CD4-positive, alpha-beta T cell (primary cell): ENCODE measurements around the gene RAP1GAP2. TPM values are rescaled to one million over a fixed set of nuclear protein-coding genes. Genes with fewer than 3 reads are reported as not detected.

Experiments
- ATAC-seq: fragments of 200-7000 bp; cut with Tn5 transposase; one replicate; pipeline ENCODE4 v1.10.0; 2022; ENCODE audit warnings: mild to moderate bottlenecking; ENCODE audit not compliant: poor library complexity
- CTCF ChIA-PET: fragments of 350-600 bp; sonication (Branson Sonifier 250); formaldehyde crosslinking; loops from one replicate; lab custom pipeline; 2021; ENCODE audit warnings: antibody characterized with exemption, inconsistent platforms; lab: Charles Lee
- POLR2A ChIA-PET: fragments of 350-600 bp; sonication (Branson Sonifier 250); formaldehyde crosslinking; loops from one replicate; lab custom pipeline; 2021; ENCODE audit warnings: antibody characterized with exemption, inconsistent platforms; lab: Charles Lee
- DNase-seq, 14 experiments: peaks; one replicate each; pipeline ENCODE4 v3.0.0-alpha.2; 2013 to 2020; ENCODE audit warnings: mixed read lengths in 2 of 14
- H3K27ac ChIP-seq, 2 donors: one replicate each; pipeline versions ENCODE4 v1.5.1 to v1.7.0; 2013; ENCODE audit warnings: low read length in 2 of 2, low read depth in 1 of 2, mild to moderate bottlenecking in 1 of 2
- H3K27me3 ChIP-seq, 2 experiments: 1 replicate in 1 of 2; 2 replicates in 1 of 2; pipeline versions ENCODE4 v1.6.1 to v1.7.0; 2013; ENCODE audit warnings: low read length in 2 of 2, control low read depth in 1 of 2, mild to moderate bottlenecking in 1 of 2, moderate library complexity in 1 of 2; ENCODE audit not compliant: insufficient read depth in 2 of 2, control insufficient read depth in 1 of 2
- H3K36me3 ChIP-seq: one replicate; pipeline ENCODE4 v1.6.1; 2013; ENCODE audit warnings: low read length, control low read depth; ENCODE audit not compliant: insufficient read depth
- H3K4me1 ChIP-seq: one replicate; pipeline ENCODE4 v1.6.1; 2013; ENCODE audit warnings: low read length, control low read depth; ENCODE audit not compliant: insufficient read depth
- H3K4me3 ChIP-seq: one replicate; pipeline ENCODE4 v1.5.1; 2013; ENCODE audit warnings: mild to moderate bottlenecking, low read length, moderate library complexity
- H3K9me3 ChIP-seq, 2 experiments: 1 replicate in 1 of 2; 2 replicates in 1 of 2; pipeline versions ENCODE4 v1.6.1 to v1.7.0; 2013; ENCODE audit warnings: low read length in 2 of 2, mild to moderate bottlenecking in 2 of 2, control low read depth in 1 of 2, moderate library complexity in 1 of 2; ENCODE audit not compliant: control insufficient read depth in 1 of 2, insufficient read depth in 1 of 2
- H3K27ac Mint-ChIP-seq: one replicate; pipeline ENCODE4 v1.8.0; 2020; ENCODE audit warnings: mixed read lengths
- H3K27me3 Mint-ChIP-seq: one replicate; pipeline ENCODE4 v1.8.0; 2021; ENCODE audit warnings: mixed read lengths
- H3K36me3 Mint-ChIP-seq: one replicate; pipeline ENCODE4 v1.8.0; 2021; ENCODE audit warnings: low read depth, mixed read lengths
- H3K4me1 Mint-ChIP-seq: one replicate; pipeline ENCODE4 v1.8.0; 2021; ENCODE audit warnings: low read depth, mixed read lengths
- H3K4me3 Mint-ChIP-seq: one replicate; pipeline ENCODE4 v1.8.0; 2020; ENCODE audit warnings: mild to moderate bottlenecking, mixed read lengths
- H3K9me3 Mint-ChIP-seq: one replicate; pipeline ENCODE4 v1.8.0; 2020; ENCODE audit warnings: mixed read lengths
- CTCF ChIP-seq: fragments of 200-600 bp; IDR thresholded peaks from one replicate; pipeline ENCODE4 v1.8.0; 2022; ENCODE audit warnings: antibody characterized with exemption, mild to moderate bottlenecking
- intact Hi-C, 2 experiments: fragments of 100-400 bp; cut with DNase I in 1 of 2; cut with micrococcal nuclease in 1 of 2; formaldehyde crosslinking; loops; one replicate each; pipeline versions ENCODE4 v1.15.1 to v1.9.0; 2023 to 2025; cut with DNase I, micrococcal nuclease
- total RNA-seq, 174 experiments: library from RNA in 2 of 174; stranded (reverse) in 2 of 174; gene quantifications; one replicate each; pipeline ENCODE4 v1.2.3 and lab custom pipeline; 2021 to 2026

Gene RAP1GAP2
- total RNA-seq, 2 experiments from 2014 or later: 46.3 to 49.7 TPM

GRCh38 chr17:3005696-3006095 is 209.5 kb downstream of the RAP1GAP2 start:
- Mint-ChIP-seq H3K36me3 (peaks cover 38% of the 10 kb centered on the region), H3K27me3 (no peaks in the 10 kb centered on the region), H3K27ac (peak overlapping the region; percentile 87), H3K4me1 (peaks cover 34% of the 10 kb centered on the region), H3K4me3 (no peak overlapping the region), H3K9me3 (no peaks in the 10 kb centered on the region)
- no peak for DNase-seq
- no peak overlapping the region for H3K4me3 ChIP-seq
- no peaks in the 10 kb centered on the region for H3K9me3 ChIP-seq
- POLR2A ChIA-PET: interaction anchor here (0.8 kb wide), 1 partner anchor 191 kb away, joined by 3 read pairs; no protein-coding TSS in a partner anchor
- H3K27me3 ChIP-seq: no peaks in the 10 kb centered on the region
- intact Hi-C loops: no loop called here
- no peak for TF ChIP-seq CTCF
- ATAC-seq: no peak
- CTCF ChIA-PET: no interaction called here
- peaks cover 61% of the 10 kb centered on the region for H3K36me3 ChIP-seq
- no peak overlapping the region for H3K27ac ChIP-seq
- peaks cover 29% of the 10 kb centered on the region for H3K4me1 ChIP-seq

GRCh38 chr17:3006801-3007200 is 210.6 kb downstream of the RAP1GAP2 start:
- H3K9me3 ChIP-seq: no peaks in the 10 kb centered on the region
- H3K27me3 ChIP-seq: no peaks in the 10 kb centered on the region
- Mint-ChIP-seq H3K9me3 (no peaks in the 10 kb centered on the region), H3K4me1 (peaks cover 34% of the 10 kb centered on the region), H3K27me3 (no peaks in the 10 kb centered on the region), H3K4me3 (no peak overlapping the region), H3K27ac (peak overlapping the region; percentile 5), H3K36me3 (peaks cover 40% of the 10 kb centered on the region)
- intact Hi-C loops: no loop called here
- DNase-seq: no peak
- TF ChIP-seq CTCF: no peak
- H3K4me1 ChIP-seq: peaks cover 29% of the 10 kb centered on the region
- H3K27ac ChIP-seq: no peak overlapping the region
- POLR2A ChIA-PET: no interaction called here
- ATAC-seq: no peak
- H3K4me3 ChIP-seq: no peak overlapping the region
- CTCF ChIA-PET: no interaction called here
- H3K36me3 ChIP-seq: peaks cover 62% of the 10 kb centered on the region

- Mint-ChIP-seq H3K27ac (peak overlapping the region; percentile 5), H3K4me1 (peaks cover 27% of the 10 kb centered on the region), H3K36me3 (peaks cover 44% of the 10 kb centered on the region), H3K27me3 (no peaks in the 10 kb centered on the region), H3K4me3 (no peak overlapping the region), H3K9me3 (no peaks in the 10 kb centered on the region)
- H3K36me3 ChIP-seq: peaks cover 64% of the 10 kb centered on the region
- no peaks in the 10 kb centered on the region for H3K27me3 ChIP-seq
- CTCF ChIA-PET: no interaction called here
- H3K9me3 ChIP-seq: no peaks in the 10 kb centered on the region
- ATAC-seq: no peak
- no peak for TF ChIP-seq CTCF
- peaks cover 22% of the 10 kb centered on the region for H3K4me1 ChIP-seq
- DNase-seq: no peak
- H3K27ac ChIP-seq: no peak overlapping the region
- H3K4me3 ChIP-seq: no peak overlapping the region
- intact Hi-C loops: no loop called here
- POLR2A ChIA-PET: no interaction called here
Measured at GRCh38 chr17:3007651-3008121, 211.4 kb downstream of the RAP1GAP2 start.
